DMS53 treated with DMSO at 0.1 percent for 48 hours (cell line): ENCODE measurements around the gene LCP1.

Source experiments
- DNase-seq: peaks from one replicate; lab custom pipeline; 2025; ENCODE audit not compliant: unreplicated experiment; lab: John Stamatoyannopoulos, UW

The LCP1 gene

GRCh38 chr13:46183018-46183946 is 1.3 kb upstream of the LCP1 start:
- no peak for DNase-seq

DNA sequence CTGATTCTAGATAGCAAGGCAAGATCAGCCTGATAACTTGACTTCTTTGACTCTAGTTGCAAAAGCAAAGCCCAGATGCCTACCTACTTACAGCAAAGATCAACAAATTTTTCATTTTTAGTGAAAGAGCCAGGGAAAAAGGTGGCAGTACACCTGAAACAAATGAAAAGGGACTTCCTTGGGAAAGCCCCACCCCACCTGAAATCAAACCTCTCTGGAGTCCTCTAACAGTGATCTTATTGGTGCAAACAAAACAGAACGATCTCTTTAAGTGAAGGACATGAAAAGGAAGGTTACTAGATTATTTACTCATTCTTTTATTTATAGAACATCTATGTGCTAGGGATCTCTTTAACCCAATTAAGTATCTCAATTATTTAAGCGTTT is 507 bp upstream of the LCP1 start:
- DNase-seq: no peak

GRCh38 chr13:46181377-46181839 is 569 bp downstream of the LCP1 start:
- DNase-seq: no peak

DNA sequence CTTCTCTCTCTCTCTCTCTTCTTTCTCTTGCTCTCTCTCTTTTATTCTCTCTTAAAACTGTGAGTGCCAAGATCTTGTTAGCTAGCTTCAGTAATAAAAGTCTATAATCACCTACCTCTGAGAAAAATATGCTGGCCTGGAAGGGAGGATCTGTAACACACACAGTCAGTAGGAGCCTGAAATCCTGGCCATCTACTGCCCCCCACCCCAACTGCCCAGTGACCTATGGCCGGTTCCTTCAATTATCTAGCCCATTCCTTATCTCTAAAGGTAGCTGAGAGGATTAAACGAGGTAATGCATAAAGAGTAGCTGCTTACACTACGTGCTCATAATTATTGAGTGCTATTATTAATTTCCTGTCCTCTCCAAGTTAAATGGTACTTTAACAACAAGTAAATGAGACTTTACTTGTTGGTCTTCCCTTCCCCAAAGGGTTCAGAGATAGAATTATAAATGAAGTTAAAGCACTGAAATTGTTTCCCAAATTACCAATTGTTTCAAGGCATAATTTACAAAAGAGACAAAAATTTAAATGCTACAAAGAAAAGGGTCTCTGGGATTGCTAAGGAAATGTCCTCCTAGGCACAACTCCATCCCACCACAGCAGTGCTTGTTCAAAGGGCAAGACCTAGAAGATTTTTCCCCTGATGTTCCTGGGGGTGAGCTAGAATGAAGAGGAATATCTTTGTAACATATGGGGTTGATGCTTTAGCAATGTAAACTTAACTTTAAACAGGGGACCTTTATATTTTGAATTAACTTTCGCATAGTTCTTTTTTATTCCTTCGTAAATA is 1.8 kb downstream of the LCP1 start:
- no peak for DNase-seq

- DNase-seq: no peak
Observed at GRCh38 chr13:46179491-46179908, 2.5 kb downstream of the LCP1 start.

DNA sequence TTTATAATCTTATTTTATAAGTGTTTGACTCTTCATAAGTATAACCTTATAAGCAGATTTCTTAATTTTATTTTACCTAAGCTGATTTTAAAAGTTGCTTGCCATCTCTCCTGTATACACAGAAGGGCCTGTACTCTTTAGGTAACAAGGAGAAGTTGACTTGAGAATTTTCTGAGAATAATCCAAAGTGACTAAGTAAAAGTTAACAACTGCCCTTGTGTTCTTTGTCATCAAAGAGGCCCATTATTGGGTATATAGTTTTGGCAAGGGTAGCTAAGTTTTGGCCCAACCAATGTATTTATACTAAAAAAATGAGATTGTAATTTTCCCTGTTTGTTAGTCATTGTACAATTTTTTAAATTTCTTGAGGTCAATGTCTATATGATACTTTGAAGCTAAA is 3.2 kb downstream of the LCP1 start:
- DNase-seq: no peak

- DNase-seq: no peak
Observed at GRCh38 chr13:46178143-46178542, 3.8 kb downstream of the LCP1 start.

- DNase-seq: no peak
Observed at GRCh38 chr13:46176756-46177155, 5.2 kb downstream of the LCP1 start.

DNA sequence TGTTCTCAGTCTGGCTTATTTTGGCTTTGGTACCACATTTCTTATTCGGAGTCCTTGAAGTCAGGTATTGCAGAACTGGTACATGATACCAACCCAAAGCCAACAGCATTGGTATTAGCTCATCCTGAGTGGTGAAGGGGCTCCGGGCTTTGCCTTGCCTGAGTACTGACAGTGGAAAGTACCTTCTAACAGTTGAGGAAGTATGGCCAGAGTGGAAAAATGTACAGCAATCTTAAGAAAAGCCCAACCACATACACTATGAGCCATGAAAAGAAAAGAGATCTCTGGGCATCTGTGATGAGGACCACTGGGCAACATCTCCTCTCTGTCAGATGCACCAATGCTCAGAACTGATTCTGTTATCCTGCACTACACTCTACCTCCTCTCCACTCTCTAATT is 8.3 kb downstream of the LCP1 start:
- DNase-seq: no peak

DNA sequence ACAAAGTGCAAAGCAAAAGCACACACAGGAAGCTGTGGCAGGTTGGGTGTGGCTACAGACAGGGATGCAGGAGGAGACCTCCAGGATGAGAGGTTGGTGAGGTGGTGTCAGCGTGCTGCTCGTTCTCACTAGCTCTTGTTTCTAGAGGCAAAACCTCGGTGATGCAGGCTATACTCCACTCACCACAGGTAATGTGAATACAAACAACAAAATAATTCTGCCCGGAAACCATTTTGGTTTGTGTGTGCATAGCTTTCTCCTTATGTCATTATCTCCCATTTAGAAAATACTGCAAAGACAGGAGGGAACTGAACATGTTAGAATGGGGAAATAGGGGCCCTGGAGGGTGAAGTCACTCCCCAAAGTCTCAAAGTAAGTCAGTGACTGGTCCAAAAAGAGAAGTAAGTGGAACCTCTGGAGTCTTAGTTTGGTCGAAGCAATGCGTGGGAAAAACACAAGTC is 9.4 kb downstream of the LCP1 start:
- DNase-seq: no peak

DNA sequence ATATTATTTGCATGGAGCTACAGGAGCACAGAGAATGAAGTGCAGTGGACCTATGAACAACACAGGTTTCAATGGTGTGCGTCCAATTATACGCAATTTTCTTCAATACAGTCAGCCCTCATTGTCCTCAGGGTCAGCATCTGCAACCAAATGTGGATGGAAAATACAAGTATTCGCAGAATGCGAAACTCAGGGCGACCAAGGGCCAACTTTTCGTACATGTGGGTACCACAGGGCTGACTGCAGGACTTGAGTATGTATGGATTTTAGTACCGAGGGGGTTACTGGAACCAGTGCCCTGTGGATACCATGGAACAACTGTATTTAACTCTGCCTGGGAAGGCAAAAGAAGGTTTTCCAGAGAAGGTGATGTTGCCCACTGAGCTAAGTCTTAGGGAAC is 10.2 kb downstream of the LCP1 start:
- no peak for DNase-seq

DNA sequence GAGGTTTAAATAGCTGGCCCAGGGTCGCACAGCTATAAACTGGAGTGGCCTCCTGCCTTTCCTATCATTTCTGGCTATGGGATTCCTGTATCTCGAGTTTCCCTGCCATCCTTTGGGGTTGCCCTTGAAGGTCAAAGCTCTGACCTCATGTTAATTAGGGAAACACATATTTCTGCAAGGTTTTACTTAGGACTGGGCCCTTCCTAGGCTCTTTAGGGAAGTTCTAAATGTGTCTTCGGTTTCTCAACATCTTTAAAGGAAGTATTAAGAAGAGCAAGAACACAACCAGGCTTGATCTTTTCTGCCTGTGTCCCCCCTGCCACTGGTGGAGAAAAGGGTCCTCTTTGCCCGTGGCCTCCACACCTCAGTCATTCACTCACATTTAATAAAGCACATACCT is 10.8 kb downstream of the LCP1 start:
- no peak for DNase-seq

- DNase-seq: no peak
Observed at GRCh38 chr13:46170687-46171086, 11.3 kb downstream of the LCP1 start.

- DNase-seq: no peak
Observed at GRCh38 chr13:46170268-46170667, 11.7 kb downstream of the LCP1 start.

DNA sequence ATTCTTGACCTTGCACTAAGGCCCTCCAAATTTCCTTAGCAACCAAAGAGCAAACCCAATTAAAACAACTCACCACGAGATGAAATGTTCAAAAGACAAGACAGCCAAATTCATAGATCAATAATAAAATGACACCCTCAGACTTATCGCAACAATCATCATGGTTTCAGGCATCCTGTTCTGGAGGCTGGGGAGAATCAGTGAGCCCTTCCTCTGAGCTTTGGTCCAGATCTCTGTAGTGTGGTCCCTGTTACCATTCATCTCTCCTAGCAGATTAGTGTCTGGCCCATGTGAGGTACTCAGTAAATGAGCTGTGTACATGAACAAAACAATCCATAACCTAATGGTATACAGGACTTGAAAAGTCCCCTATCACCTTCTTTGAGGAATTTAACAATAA is 12.2 kb downstream of the LCP1 start:
- DNase-seq: no peak

DNA sequence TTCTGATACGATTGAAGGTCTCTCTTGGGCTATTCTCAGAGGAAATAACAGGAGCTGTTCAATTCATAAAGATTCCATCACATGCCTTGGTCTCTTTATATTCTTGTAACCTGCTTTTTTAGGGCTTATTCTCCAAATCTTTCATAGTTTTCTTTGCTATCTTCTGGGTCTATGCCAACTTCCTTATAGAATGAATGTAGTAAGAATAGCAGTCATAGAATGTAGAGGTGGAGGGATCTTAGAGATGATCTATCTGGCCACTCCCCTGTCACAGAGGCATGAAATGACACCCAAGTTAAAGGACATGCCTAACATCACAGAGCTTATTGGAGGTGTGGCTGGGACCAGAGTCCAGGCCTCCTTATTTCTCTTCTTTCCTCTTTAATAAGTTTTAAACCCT is 13.2 kb downstream of the LCP1 start:
- DNase-seq: no peak

DNA sequence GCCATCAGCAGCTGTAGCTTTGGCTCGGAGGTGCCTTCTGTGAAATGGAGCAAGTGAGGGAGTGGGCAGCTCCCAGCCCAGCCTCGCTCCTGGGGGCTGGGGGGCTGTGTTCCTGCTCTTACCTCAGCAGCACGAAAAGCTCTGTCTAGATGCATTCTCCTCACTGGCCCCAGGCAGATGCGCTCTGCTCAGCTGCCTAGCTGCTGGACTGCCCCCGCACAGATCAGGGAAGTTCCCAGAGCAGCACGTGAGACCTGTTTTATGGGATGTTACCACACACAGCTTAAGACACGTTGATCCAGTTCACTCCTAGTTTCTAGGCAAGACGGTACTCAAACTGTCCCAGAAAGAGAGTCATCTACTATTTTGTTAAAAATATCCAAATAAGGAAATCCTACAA is 13.6 kb downstream of the LCP1 start:
- DNase-seq: no peak

DNA sequence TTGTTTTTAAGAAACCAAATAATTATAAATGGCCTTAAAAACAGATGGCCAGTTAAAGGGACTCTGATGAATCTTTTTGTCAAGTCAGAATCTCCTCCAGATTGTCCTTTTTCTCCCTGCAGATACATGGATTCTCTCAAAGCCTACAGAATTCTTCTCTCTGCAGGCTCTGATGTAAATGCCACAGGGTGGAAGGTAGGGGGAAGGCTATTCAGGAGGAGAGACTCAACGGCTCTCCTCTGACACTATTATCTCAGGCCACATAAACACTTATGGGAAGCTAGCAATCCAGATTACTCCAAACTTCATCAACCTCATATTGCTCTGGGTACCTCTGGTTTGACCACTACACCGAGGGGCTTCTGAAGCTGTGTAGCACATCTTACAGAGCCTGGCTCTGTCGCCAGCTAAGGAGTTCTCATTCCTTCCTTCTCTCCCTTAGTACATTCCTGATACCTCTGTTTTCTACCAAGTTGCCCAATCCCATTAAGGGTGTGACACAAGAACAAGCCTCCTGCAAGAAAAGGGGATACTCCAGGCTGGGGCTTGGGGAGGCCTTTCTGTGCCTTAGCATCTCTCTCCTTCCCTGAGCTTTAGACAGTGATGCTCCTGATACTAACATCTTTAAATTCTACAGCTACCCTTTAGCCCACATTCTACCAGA is 14.9 kb downstream of the LCP1 start:
- no peak for DNase-seq

DNA sequence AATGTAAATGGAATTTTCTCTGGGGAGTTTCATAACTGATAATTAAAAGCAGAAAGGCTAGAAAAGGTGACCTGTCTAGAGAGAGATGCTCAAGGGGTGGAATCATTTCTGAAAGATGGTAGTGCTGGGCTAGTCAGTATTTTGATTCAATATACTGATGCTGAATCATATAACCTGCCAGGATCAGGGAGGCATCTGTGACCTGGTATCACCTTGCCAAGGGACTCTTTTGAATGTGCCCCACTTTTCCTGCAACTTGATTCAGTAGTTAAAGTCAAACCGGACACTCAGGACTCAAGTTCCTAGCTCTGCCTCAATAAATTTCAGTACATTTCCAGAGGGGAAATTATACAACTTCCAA is 15.8 kb downstream of the LCP1 start:
- no peak for DNase-seq

DNA sequence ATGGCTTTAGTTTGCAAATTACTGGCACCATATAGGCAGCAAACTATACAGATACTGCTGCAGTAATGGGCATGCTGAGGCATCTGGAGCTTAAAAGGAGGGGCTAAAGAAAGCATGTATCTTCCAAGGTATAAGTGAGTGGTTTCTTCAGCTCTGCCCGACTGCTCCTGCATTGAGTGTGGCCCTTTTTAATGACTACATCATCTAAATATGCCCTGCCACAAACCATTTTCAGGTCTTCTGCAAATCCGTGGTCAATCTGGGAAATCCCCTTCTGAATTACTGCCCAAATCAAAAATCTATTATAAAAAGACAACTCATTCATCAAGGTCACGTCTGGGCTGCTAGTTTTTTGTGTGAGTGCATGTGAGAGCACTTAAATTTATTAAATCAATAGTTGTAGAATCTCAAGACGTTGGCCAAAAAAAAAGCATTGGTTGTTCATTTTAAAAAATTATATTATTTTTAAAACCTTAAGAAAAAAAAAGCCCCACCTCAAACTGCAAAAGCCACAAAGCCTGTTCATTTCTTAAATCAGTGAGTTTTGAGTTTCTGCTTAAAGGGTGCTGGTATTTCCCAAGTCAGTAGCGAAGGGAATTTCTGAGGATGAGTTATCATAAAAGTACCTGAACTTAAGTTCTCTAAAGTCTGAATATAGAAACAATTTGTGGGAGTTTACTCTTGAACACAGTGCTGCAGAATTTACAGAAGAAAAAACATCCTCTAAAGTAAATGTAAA is 16.3 kb downstream of the LCP1 start:
- no peak for DNase-seq

- DNase-seq: no peak
Observed at GRCh38 chr13:46164661-46165060, 17.3 kb downstream of the LCP1 start.
